DMS114 treated with DMSO at 0.1 percent for 48 hours (cell line): ENCODE data around the gene SLC24A1.

ENCODE experiments used
- DNase-seq: peaks from one replicate; lab custom pipeline; 2025; ENCODE audit not compliant: unreplicated experiment; lab: John Stamatoyannopoulos, UW

SLC24A1 gene

GRCh38 chr15:65618560-65619109, 3.1 kb upstream of the SLC24A1 start:
- DNase-seq: no peak

- no peak for DNase-seq
Measured at GRCh38 chr15:65619626-65620290, 2.0 kb upstream of the SLC24A1 start.

- no peak for DNase-seq
Measured at GRCh38 chr15:65620833-65621232, 905 bp upstream of the SLC24A1 start.

GRCh38 chr15:65623103-65623502, 1.4 kb downstream of the SLC24A1 start:
- DNase-seq: no peak

- DNase-seq: no peak
Measured at GRCh38 chr15:65626856-65627255, 5.1 kb downstream of the SLC24A1 start.

- no peak for DNase-seq
Measured at GRCh38 chr15:65629548-65629947, 7.8 kb downstream of the SLC24A1 start.

- no peak for DNase-seq
Measured at GRCh38 chr15:65630760-65631159, 9.0 kb downstream of the SLC24A1 start.

GRCh38 chr15:65631503-65631902, 9.8 kb downstream of the SLC24A1 start:
- no peak for DNase-seq

GRCh38 chr15:65632780-65633375, 11.1 kb downstream of the SLC24A1 start:
- no peak for DNase-seq

GRCh38 chr15:65633752-65634151, 12.0 kb downstream of the SLC24A1 start:
- no peak for DNase-seq

GRCh38 chr15:65634356-65634755, 12.6 kb downstream of the SLC24A1 start:
- no peak for DNase-seq

- no peak for DNase-seq
Measured at GRCh38 chr15:65638109-65638508, 16.4 kb downstream of the SLC24A1 start.

- peak; percentile 87 for DNase-seq
Measured at GRCh38 chr15:65638681-65639089, 16.9 kb downstream of the SLC24A1 start.

- no peak for DNase-seq
Measured at GRCh38 chr15:65639509-65639908, 17.8 kb downstream of the SLC24A1 start.

- no peak for DNase-seq
Measured at GRCh38 chr15:65641768-65642475, 20.2 kb downstream of the SLC24A1 start.

GRCh38 chr15:65642594-65642993, 20.9 kb downstream of the SLC24A1 start:
- DNase-seq: no peak

GRCh38 chr15:65644282-65644681, 22.5 kb downstream of the SLC24A1 start:
- DNase-seq: no peak

GRCh38 chr15:65645392-65645791, 23.7 kb downstream of the SLC24A1 start:
- DNase-seq: no peak

- no peak for DNase-seq
Measured at GRCh38 chr15:65646486-65646885, 24.7 kb downstream of the SLC24A1 start.

- DNase-seq: no peak
Measured at GRCh38 chr15:65650312-65651041, 28.7 kb downstream of the SLC24A1 start.

- no peak for DNase-seq
Measured at GRCh38 chr15:65651042-65651322, 29.2 kb downstream of the SLC24A1 start.
